SH-SY5Y (cell line): ENCODE results near the gene ZNF606.

ENCODE experiments used
- GATA2 ChIP-seq: IDR thresholded peaks from 2 replicates; pipeline ENCODE4 v1.6.1; 2011; ENCODE audit warnings: mild to moderate bottlenecking, low read depth, low read length
- GATA3 ChIP-seq: IDR thresholded peaks from 2 replicates; pipeline ENCODE4 v1.6.1; 2011; ENCODE audit warnings: low read depth, mild to moderate bottlenecking, low read length, moderate library complexity

Gene ZNF606

DNA sequence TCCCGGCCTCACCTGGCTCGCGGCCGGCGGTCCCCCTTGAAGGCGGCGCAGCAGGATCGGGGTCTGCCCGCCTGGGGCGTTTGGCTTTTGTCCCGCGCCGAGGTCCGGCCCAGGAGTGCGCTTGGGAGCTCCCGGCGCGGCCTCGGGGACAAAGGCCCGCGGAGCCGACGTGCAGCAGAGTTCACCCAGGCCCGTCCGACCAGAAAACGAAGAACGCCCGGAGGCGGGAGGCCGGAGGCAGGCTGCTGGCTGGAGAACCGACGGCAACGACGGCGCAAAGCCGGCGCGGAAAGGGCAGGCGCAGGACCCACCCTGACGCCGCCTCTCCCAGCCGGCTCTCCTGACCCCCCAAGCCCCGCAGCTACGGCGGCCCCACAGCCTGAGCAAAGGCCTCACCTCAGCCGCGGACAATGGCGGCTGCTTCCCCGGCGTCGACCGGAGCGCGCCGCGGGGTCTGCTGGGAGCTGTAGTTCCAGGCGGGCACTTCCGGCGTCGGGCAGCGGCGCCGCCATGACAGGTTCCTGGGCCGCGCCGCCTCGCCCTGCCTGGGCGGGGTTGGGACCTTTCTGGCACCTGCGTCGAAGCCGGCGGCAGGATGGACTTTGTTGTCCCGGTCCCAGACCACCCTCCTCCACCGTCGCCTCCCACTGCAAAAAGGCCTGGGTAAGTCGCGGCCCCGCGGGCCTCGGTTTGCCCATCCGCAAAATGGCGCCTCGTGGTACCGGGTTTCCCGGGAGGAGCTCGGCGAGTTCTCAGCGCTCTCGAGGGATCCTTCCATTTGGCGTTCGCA lies at the start of gene ZNF606:
Gene ZNF606 (minus strand): TSS at position 437 of the 790 bp plus-strand sequence. CDS start 1,501 bp downstream, outside the sequence.
- no peak for TF ChIP-seq GATA2
- no peak for TF ChIP-seq GATA3

DNA sequence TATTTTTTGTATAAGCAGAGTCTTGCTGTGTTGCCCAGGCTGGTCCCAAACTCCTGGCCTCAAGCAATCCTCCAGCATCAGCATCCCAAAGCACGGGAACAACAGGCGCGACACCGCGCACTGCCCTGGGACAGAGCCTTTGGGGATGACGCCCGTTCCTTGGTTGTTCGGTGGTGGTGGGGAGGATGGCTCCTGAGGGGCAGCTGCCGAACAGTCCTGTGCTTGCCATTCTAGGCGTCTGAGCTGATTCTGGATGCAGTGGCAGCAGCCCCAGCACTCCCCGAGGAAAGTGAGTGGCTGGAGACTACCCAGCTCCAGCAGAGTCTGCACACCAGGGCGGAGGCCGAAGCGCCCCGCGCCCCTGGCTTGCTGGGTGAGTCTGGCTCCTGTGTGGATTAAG lies 49.6 kb upstream of the ZNF606 start:
- TF ChIP-seq GATA3 = no peak
- TF ChIP-seq GATA2 = no peak

DNA sequence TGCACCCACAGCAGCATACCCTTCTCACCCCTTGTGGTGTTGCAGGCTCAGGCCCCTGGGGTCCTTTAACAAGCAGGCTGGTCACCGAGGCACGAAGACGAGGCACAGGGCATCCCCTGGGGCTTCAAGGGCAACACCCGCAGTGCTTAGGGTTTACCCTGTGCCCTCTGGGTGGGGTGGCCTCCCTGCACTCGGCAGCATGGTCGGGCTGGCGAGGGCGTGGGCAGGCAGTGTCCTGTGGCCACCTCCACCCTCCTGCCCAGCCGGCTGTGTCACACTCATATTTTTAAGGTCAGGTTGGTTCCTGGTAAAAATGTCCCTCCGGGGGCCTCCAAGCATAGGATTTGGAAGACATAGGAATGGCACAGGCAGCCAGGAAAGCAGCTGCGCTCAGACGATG lies 45.1 kb upstream of the ZNF606 start:
- no peak for TF ChIP-seq GATA3
- TF ChIP-seq GATA2 = no peak

DNA sequence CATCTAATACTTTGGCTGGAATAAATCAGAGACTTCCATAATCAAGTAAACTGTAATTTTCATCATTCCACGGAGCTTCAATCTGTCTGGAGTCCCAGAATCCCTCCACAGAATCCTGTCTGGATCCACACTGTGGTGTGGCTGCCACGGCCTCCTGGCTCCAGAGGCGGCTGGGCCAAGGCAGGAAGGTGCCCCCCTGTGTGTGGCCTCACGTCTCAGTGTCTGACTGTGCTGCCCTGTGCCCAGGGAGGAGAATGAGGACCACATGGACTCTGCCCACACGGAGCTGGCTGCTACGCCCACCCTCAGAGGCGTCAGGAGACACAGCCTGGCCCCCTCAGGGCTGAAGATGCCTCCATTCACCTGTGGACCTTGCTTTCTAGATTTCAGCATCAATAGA lies 44.2 kb upstream of the ZNF606 start:
- TF ChIP-seq GATA3 (no peak), GATA2 (no peak)

DNA sequence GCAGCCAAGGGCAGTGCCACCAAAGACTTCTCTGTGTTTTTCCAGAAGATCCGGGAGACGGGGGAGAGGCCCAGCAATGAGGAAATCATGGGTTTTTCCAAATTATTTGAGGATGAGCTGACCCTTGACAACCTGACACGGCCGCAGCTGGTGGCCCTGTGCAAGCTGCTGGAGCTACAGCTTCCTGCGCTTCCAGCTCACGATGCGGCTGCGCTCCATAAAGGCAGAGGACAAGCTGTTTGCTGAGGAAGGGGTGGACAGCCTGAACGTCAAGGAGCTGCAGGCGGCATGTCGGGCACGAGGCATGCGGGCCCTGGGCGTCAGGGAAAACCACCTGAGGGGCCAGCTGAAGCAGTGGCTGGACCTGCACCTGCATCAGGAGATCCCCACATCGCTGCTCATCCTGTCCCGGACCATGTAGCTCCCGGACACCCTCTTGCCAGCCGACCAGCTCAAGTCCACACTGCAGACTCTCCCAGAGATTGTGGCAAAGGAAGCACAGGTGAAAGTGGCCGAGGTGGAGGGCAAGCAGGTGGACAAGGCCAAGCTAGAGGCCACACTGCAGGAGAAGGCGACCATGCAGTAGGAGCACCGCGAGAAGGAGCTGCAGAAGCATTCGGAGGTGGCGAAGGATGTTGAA lies 42.9 kb upstream of the ZNF606 start:
- TF ChIP-seq GATA3 = no peak
- no peak for TF ChIP-seq GATA2

- no peak for TF ChIP-seq GATA2
- TF ChIP-seq GATA3 = no peak
Observed at GRCh38 chr19:58044886-58045285, 42.3 kb upstream of the ZNF606 start.

- TF ChIP-seq GATA2 = no peak
- no peak for TF ChIP-seq GATA3
Observed at GRCh38 chr19:58044391-58044790, 41.8 kb upstream of the ZNF606 start.

- TF ChIP-seq GATA3 = no peak
- TF ChIP-seq GATA2 = no peak
Observed at GRCh38 chr19:58042495-58043340, 40.1 kb upstream of the ZNF606 start.

DNA sequence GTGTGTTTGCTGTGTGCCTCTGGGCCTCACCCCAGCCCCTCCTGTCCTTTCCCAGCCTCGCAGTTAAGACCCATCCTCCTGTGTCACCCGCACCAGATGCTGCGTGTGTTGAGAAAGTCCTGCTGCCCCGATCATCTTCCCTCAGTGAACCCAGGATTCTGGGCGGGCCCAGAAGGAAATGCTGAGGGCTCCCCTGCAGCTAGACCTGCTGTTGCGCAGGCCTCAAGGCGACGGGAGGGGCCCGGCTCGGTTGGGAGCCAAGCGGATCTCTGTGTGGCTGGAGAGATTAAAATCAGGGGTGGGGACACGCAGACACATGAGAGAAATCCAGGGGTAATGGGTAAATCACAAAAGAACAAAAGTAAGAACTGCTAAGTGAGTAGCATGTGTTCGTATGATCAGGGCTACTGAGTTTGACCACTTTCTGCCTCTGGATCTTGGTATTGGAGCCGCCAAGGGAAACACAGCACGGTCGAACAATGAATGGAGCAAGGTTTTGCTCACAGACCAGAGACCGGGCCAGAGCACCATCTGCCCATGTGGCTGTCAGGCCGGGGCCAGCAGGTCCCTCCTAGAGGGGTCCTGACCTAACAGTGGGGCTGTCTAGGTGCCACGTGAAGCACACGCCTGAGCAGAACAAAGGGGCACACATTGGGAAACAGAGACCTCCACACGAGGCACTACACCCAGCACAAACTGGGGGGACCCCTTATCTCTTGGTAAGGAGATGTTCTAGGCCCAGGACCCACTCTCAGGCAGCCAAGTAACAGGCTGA lies 38.3 kb upstream of the ZNF606 start:
- TF ChIP-seq GATA2 (no peak), GATA3 (no peak)

GRCh38 chr19:58038688-58039204 lies 36.1 kb upstream of the ZNF606 start:
- no peak for TF ChIP-seq GATA3
- no peak for TF ChIP-seq GATA2

DNA sequence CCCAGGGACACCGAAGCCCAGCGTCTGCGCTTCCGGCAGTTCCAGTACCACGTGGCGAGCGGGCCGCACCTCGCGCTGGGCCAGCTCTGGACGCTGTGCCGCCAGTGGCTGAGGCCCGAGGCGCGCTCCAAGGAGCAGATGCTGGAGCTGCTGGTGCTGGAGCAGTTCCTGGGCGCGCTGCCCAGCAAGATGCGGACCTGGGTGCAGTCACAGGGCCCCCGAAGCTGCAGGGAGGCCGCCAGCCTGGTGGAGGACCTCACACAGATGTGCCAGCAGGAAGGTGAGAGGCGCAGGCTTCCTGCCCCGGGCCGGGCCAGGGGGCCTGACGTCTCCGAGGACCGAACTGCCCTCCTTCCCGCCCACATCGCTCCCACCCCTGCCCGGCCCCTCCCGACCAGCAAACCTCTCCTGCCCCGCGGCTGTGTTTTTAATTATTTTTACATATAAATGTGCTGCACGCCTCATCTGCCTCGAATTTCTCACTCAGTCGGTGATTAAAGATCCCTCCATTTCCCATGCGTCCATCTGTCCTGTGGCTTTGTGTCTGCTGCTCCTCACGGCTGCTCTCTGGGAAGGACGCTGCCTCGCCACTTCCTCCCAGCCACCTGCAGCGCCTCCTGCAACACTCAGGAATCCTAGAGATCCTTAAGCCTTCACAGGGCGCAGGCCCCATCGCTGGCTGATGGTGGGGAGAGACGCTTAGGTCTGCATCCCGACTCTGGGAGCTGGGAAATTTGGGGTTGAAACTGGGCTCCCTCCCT lies 35.5 kb upstream of the ZNF606 start:
- TF ChIP-seq GATA3 (no peak), GATA2 (no peak)

- no peak for TF ChIP-seq GATA2
- TF ChIP-seq GATA3 = no peak
Observed at GRCh38 chr19:58035863-58036262, 33.2 kb upstream of the ZNF606 start.

GRCh38 chr19:58034477-58034793 lies 31.8 kb upstream of the ZNF606 start:
- TF ChIP-seq GATA3 (no peak), GATA2 (no peak)
